Measurements from ENCODE around the gene MEFV. TPM values are rescaled to one million over a fixed set of nuclear protein-coding genes. Genes with fewer than 3 reads are reported as not detected.

MEFV gene
- total and polyA plus RNA-seq, 10 of the 15 experiments (the other 5 are each of a cell fraction or from before 2014, with no cell fraction given), result 0.03 to 0.11 (median 0.09) TPM; not detected in 5

GRCh38 chr16:3276679-3277078 is 20.2 kb upstream of the MEFV start:
- in situ Hi-C loops (cut with MboI) (no loop called here), intact Hi-C loops (cut with micrococcal nuclease; ENCODE audit: unreplicated experiment) (no loop called here)
- FAIRE-seq (no peak), ATAC-seq (no peak), DNase-seq (ENCODE audit: low read depth, low spot score) (no peak)
- Histone ChIP-seq H3K9ac (ENCODE audit: control insufficient read depth, insufficient read depth, low read length) (no peak overlapping the region), H3K79me2 (ENCODE audit: control insufficient read depth, insufficient read depth, low read length) (no peaks in the 10 kb centered on the region), H3K4me3 (no peak overlapping the region), H3K36me3 (ENCODE audit: control insufficient read depth in 2 of 2, insufficient read depth in 2 of 2, low read length in 1 of 2) (no peaks in the 10 kb centered on the region), H2AFZ (ENCODE audit: control insufficient read depth, low read depth, low read length) (no peak overlapping the region), H3K9me3 (replicated peaks; ENCODE audit: control insufficient read depth, insufficient read depth, low read length) (no peaks in the 10 kb centered on the region), H3K4me2 (ENCODE audit: control insufficient read depth, insufficient read depth) (no peak overlapping the region), H4K20me1 (ENCODE audit: control insufficient read depth, insufficient read depth) (no peaks in the 10 kb centered on the region), H3K27ac (ENCODE audit: control insufficient read depth, insufficient read depth) (no peak overlapping the region), H3K27me3 (replicated peaks in 1 of 2; ENCODE audit: control insufficient read depth in 2 of 2, insufficient read depth in 2 of 2, low read length in 1 of 2) (no peaks in the 10 kb centered on the region), H3K4me1 (ENCODE audit: control insufficient read depth, insufficient read depth, low read length) (no peaks in the 10 kb centered on the region)
- 38% methylated on average over 5 of the region's 5 CpGs for WGBS (ENCODE audit: insufficient coverage, insufficient replicate concordance, low lambda C conversion rate, missing lambda C conversion rate)
- TF ChIP-seq ATF2 (IDR thresholded peaks at IDR 0.05; ENCODE audit: low read length) (no peak), SKIL (IDR thresholded peaks at IDR 0.05; ENCODE audit: low read depth, poor library complexity, severe bottlenecking) (no peak), KAT2A (conservative IDR thresholded peaks at IDR 0.05; ENCODE audit: control insufficient read depth, low read depth, low read length) (no peak)
- ChIA-PET SMC1A (ENCODE audit: uncharacterized antibody, unreplicated experiment) (interaction anchor here (0.6 to 1.6 kb wide), 3 partner anchors 9 to 735 kb away, joined by 3 to 9 read pairs (median 4); no protein-coding TSS in a partner anchor), RAD21 (ENCODE audit: unreplicated experiment) (interaction anchor here (0.6 kb wide), 1 partner anchor 184 kb away, joined by 3 read pairs; no protein-coding TSS in a partner anchor), CTCF (interaction anchor here (1.7 kb wide), 1 partner anchor 9 kb away, joined by 12 read pairs; no protein-coding TSS in a partner anchor), POLR2A (interaction anchor here (0.7 to 1.0 kb wide), 4 partner anchors 22 to 151 kb away, joined by 3 to 9 read pairs (median 5); no protein-coding TSS in a partner anchor)
- BruUV-seq (replicated peaks), result no TSS peak
